ENCODE data around the gene KCNE1. TPM values are rescaled to one million over a fixed set of nuclear protein-coding genes. Genes with fewer than 3 reads are reported as not detected.

KCNE1 gene
- total and polyA plus RNA-seq, 2 of the 13 experiments (the other 11 are each of a cell fraction or from before 2014, with no cell fraction given) = 0.35 TPM; not detected in 1

- TF ChIP-seq RXRB (CRISPR knock-in tag; IDR thresholded peaks at IDR 0.05; ENCODE audit: borderline replicate concordance) = 0 out of 2 replicates have a peak, but pooled peaks have one; percentile 36
- peak; percentile 29; the same call in 1 of the 2 replicates for TF ChIP-seq FOXK1 (CRISPR knock-in tag; IDR thresholded peaks at IDR 0.05; ENCODE audit: borderline replicate concordance, low read depth)
- peak; percentile 27; the same call in 1 of the 2 replicates for TF ChIP-seq TBX2 (CRISPR knock-in tag; IDR thresholded peaks at IDR 0.05; ENCODE audit: borderline replicate concordance)
- TF ChIP-seq GZF1 (CRISPR knock-in tag; IDR thresholded peaks at IDR 0.05) = no peak
- no peak for TF ChIP-seq ZNF788 (CRISPR knock-in tag; IDR thresholded peaks at IDR 0.05; ENCODE audit: borderline replicate concordance)
- TF ChIP-seq, protein P1, sequence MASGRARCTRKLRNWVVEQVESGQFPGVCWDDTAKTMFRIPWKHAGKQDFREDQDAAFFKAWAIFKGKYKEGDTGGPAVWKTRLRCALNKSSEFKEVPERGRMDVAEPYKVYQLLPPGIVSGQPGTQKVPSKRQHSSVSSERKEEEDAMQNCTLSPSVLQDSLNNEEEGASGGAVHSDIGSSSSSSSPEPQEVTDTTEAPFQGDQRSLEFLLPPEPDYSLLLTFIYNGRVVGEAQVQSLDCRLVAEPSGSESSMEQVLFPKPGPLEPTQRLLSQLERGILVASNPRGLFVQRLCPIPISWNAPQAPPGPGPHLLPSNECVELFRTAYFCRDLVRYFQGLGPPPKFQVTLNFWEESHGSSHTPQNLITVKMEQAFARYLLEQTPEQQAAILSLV (CRISPR knock-in tag; IDR thresholded peaks at IDR 0.05; ENCODE audit: borderline replicate concordance) = no peak
- TF ChIP-seq, protein P2, sequence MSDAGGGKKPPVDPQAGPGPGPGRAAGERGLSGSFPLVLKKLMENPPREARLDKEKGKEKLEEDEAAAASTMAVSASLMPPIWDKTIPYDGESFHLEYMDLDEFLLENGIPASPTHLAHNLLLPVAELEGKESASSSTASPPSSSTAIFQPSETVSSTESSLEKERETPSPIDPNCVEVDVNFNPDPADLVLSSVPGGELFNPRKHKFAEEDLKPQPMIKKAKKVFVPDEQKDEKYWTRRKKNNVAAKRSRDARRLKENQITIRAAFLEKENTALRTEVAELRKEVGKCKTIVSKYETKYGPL (CRISPR knock-in tag; IDR thresholded peaks at IDR 0.05) = no peak
- no peak for TF ChIP-seq MAFF (IDR thresholded peaks at IDR 0.05; ENCODE audit: low read depth, low read length)
- TF ChIP-seq ASH2L (IDR thresholded peaks at IDR 0.05; ENCODE audit: insufficient read length, low read depth, low read length) = peak; percentile 55
- TF ChIP-seq ZBTB20 (CRISPR knock-in tag; IDR thresholded peaks at IDR 0.05; ENCODE audit: borderline replicate concordance, low read depth) = no peak
- TF ChIP-seq ZNF33A (CRISPR knock-in tag; IDR thresholded peaks at IDR 0.05; ENCODE audit: borderline replicate concordance) = no peak
- no peak for TF ChIP-seq ZNF678 (CRISPR knock-in tag; IDR thresholded peaks at IDR 0.05)
- no peak for TF ChIP-seq SNAPC2 (CRISPR knock-in tag; IDR thresholded peaks at IDR 0.05)
- peak; percentile 64 for TF ChIP-seq ELF3 (CRISPR knock-in tag; IDR thresholded peaks at IDR 0.05)
- TF ChIP-seq ZNF12 (CRISPR knock-in tag; IDR thresholded peaks at IDR 0.05) = no peak
- TF ChIP-seq ZNF543 (CRISPR knock-in tag; IDR thresholded peaks at IDR 0.05) = 0 out of 2 replicates have a peak, but pooled peaks have one; percentile 33
- TF ChIP-seq, protein P3, sequence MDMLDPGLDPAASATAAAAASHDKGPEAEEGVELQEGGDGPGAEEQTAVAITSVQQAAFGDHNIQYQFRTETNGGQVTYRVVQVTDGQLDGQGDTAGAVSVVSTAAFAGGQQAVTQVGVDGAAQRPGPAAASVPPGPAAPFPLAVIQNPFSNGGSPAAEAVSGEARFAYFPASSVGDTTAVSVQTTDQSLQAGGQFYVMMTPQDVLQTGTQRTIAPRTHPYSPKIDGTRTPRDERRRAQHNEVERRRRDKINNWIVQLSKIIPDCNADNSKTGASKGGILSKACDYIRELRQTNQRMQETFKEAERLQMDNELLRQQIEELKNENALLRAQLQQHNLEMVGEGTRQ (IDR thresholded peaks at IDR 0.05; ENCODE audit: low read depth, low read length) = no peak
- TF ChIP-seq, protein P3 (CRISPR knock-in tag; IDR thresholded peaks at IDR 0.05; ENCODE audit: borderline replicate concordance) = no peak
- 0 out of 2 replicates have a peak, but pooled peaks have one; percentile 7 for TF ChIP-seq HDAC2 (CRISPR knock-in tag; IDR thresholded peaks at IDR 0.05)
- TF ChIP-seq SP140L (CRISPR knock-in tag; IDR thresholded peaks at IDR 0.05; ENCODE audit: borderline replicate concordance) = no peak
- peak; percentile 37; the same call in 1 of the 2 replicates for TF ChIP-seq HNF4G (IDR thresholded peaks at IDR 0.05; ENCODE audit: borderline replicate concordance, low read depth, low read length)
- TF ChIP-seq HNF4G (CRISPR knock-in tag; IDR thresholded peaks at IDR 0.05; ENCODE audit: borderline replicate concordance, low read depth) = 0 out of 2 replicates have a peak, but pooled peaks have one; percentile 9
- no peak for TF ChIP-seq ZSCAN29 (CRISPR knock-in tag; conservative IDR thresholded peaks at IDR 0.05)
- TF ChIP-seq, protein P4, sequence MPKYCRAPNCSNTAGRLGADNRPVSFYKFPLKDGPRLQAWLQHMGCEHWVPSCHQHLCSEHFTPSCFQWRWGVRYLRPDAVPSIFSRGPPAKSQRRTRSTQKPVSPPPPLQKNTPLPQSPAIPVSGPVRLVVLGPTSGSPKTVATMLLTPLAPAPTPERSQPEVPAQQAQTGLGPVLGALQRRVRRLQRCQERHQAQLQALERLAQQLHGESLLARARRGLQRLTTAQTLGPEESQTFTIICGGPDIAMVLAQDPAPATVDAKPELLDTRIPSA (CRISPR knock-in tag; IDR thresholded peaks at IDR 0.05; ENCODE audit: borderline replicate concordance) = no peak
- no peak for TF ChIP-seq PCBP2 (optimal IDR thresholded peaks at IDR 0.05; ENCODE audit: low read depth, low read length, poor library complexity, severe bottlenecking)
- TF ChIP-seq BRD4 (CRISPR knock-in tag; IDR thresholded peaks at IDR 0.05) = no peak
These were observed 33.3 kb upstream of the KCNE1 start (continued) for GRCh38 chr21:34545079-34545884.
